Measurements from ENCODE around the gene ANKRD60. TPM values are rescaled to one million over a fixed set of nuclear protein-coding genes. Genes with fewer than 3 reads are reported as not detected.

Gene ANKRD60, protein sequence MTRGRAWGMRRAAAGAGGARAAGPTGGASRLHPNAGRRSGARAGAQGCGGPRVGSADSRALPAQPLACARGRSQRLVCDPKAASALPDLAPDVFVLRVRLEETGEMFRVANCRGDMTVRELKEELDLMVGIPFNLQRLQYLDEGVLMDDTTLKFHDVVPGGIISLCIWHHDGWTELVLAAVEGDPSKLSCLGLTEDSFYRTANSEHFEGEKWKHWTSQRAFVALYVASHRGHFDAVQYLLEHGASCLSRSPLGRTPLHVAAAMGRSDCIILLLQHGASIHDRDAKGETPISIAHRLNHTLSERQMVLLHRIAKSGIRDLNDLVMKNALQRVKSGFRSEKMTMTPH
- not detected in 2 replicates for total RNA-seq

DNA sequence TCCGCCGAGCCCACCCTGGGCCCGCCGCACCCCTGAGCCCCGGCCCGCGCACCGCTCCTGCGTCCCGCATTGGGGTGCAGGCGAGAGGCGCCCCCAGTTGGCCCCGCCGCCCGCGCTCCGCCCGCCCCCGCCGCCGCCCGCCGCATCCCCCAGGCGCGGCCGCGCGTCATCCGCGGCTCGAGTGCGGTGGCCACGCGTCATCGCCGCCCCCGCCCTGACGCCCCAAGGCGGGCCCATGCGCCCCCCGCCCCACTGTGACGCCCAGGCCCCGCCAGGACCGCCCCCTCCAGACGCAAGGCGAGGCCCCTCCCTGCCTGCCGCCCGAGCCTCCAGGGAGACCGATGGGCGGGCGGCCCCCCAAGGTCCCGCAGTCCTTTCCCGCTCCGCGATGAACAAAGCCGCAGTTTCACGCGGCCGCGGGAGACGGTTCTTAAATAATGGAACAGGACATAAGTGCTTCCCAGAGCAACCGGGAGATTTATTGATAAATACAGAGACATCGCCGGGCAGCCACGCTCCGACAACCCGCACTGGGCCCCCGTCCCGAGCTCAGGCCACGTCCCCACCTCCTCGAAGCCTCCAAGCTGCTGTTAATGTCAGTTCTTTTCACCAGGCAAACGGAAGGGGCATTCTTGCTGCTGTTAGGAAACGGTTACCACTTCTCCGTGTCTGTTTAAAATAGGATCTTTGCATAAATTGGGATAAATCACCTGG is at the start of gene ANKRD60:
Gene ANKRD60, minus strand, starts transcription at position 170 of the 714 bp plus-strand sequence. Its CDS starts 0 bp downstream, at position 170.
- peak within 1 kb of the TSS; percentile 62 for H3K4me3 Mint-ChIP-seq (ENCODE audit: low read depth)
- intact Hi-C loops (cut with micrococcal nuclease), result no loop called here
- H3K4me1 Mint-ChIP-seq (ENCODE audit: low read depth), result peaks cover 33% of the 10 kb centered on the region
- DNase-seq (ENCODE audit: low spot score), result no peak
- H3K27me3 Mint-ChIP-seq (ENCODE audit: low read depth), result peaks cover 38% of the 10 kb centered on the region
- H3K9me3 Mint-ChIP-seq, result peaks cover 8% of the 10 kb centered on the region
- H3K27ac Mint-ChIP-seq, result peak within 1 kb of the TSS; percentile 67
- peaks cover 46% of the 10 kb centered on the region for H3K36me3 Mint-ChIP-seq (ENCODE audit: low read depth)

DNA sequence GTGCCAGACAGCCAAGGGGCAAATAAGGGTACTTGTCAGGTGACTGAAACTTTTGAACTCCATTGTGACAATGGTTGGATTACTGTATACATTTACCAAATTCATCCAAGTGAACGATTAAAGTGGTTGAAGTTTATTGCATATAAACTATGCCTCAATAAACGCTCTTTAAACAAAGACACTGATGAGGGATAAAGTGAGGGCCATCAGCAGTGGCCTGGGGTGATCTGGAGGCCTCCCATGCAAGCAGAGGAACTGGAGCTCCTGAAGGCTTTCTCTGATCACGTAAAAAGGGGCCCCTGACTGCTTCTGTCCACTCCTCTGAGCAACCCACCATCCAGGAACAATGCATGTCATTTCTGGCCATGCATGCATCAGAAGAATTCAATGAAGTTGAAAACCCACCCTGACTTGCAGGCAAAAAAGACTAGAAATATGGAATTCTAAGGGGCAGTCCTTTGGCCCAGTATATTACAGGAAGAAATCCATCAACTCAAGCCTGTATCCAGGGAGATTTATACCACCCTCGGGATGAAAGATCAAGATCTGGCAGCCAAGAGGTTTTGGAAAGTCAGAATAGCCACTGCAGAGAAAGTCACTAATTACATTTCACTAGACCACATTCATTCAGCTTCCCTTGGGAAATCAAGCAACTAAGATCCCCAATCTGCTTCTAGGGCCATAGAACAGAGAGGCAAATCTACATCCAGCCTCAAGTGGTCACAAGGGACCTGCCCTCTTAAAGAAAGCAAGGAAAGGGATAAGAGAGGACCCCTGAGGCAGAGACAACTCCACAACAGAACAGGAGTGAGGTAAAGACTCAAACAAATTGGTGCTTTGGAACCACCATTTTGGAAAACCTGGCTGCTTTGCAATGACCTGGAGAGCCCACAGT is 49.4 kb upstream of the ANKRD60 start:
- no peaks in the 10 kb centered on the region for H3K27me3 Mint-ChIP-seq (ENCODE audit: low read depth)

DNA sequence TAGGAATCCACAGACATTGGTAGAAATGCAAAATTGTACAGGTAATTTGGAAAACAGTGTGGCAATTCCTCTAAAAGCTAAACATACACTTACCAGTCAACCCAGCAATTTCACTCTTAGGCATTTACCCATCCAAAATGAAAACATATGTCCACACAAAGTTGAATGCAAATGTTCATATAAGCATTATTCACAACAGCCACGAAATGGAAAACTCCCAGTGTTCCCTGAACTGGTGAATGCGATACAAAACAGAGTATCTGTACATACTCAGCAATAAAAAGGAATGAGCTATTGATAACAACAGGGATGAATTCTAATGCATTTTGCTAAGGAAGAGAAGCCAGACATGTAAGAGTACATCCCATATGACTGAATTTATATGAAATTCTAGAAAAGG is 48.7 kb upstream of the ANKRD60 start:
- H3K27ac Mint-ChIP-seq, result no peak overlapping the region
- H3K9me3 Mint-ChIP-seq, result peaks cover 20% of the 10 kb centered on the region
- no peaks in the 10 kb centered on the region for H3K27me3 Mint-ChIP-seq (ENCODE audit: low read depth)
- no peak overlapping the region for H3K4me3 Mint-ChIP-seq (ENCODE audit: low read depth)
- peaks cover 50% of the 10 kb centered on the region for H3K36me3 Mint-ChIP-seq (ENCODE audit: low read depth)
- peaks cover 7% of the 10 kb centered on the region for H3K4me1 Mint-ChIP-seq (ENCODE audit: low read depth)
- intact Hi-C loops (cut with micrococcal nuclease), result no loop called here
- DNase-seq (ENCODE audit: low spot score), result no peak

More for the DNA sequence above, 49.4 kb upstream of the ANKRD60 start:
- no peak for DNase-seq (ENCODE audit: low spot score)
- Mint-ChIP-seq H3K9me3 (peaks cover 20% of the 10 kb centered on the region), H3K36me3 (ENCODE audit: low read depth) (peaks cover 48% of the 10 kb centered on the region), H3K4me3 (ENCODE audit: low read depth) (no peak overlapping the region), H3K27ac (no peak overlapping the region), H3K4me1 (ENCODE audit: low read depth) (peaks cover 12% of the 10 kb centered on the region)
- intact Hi-C loops (cut with micrococcal nuclease), result no loop called here

DNA sequence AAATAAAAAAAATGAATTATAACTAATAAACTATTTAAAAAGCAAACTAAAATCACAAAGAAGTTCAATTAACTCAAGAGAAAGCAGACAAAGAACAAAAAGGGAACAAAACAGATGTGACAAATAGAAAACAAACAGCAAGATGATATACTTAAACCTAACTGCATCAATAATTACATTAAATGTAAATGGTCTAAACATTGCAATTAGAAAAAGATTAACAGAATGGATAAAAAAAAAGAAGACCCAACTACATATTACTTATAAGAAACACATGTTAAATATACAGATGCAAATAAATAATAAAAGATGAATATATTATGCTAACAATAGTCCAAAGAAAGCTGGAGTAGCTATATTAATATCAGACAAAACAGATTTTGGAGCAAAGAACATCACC is 45.9 kb upstream of the ANKRD60 start:
- Mint-ChIP-seq H3K36me3 (ENCODE audit: low read depth) (peaks cover 57% of the 10 kb centered on the region), H3K27me3 (ENCODE audit: low read depth) (no peaks in the 10 kb centered on the region), H3K4me1 (ENCODE audit: low read depth) (peaks cover 28% of the 10 kb centered on the region), H3K27ac (no peak overlapping the region), H3K4me3 (ENCODE audit: low read depth) (no peak overlapping the region), H3K9me3 (peaks cover 20% of the 10 kb centered on the region)
- DNase-seq (ENCODE audit: low spot score), result no peak
- intact Hi-C loops (cut with micrococcal nuclease), result no loop called here

DNA sequence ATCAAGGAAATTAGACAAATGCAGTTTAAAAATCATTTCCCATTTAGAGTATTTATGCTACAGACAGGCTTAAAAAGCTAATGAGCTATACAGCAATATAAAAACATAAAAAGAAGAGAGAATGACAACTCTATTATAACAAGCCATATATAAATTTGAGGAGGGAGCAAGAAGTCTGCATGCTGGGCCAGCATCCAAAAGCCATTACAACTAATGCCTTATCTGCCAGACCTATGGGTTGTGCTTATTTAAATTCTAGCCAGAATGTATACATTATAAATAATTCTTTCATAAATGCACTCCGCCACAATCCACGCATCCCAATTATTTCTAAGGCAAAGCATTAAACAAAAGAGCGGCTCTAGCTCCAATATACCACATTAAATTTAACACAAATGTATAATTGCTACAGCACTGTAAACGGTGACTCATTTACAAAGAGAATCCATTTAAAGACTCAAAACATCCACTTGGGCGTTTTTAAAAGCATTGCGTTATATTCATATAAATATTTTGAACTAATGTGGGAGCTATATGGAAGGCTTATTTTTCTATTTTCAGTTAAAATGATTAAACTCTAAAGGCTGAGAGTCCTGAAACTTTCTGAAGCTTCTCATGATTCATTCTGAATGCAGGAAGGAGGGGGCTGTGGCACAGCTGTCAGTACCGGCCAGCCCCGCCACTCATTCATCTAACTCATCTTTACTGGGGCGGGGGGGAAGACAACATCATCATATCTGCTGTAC is 43.3 kb upstream of the ANKRD60 start:
- Mint-ChIP-seq H3K27ac (peak overlapping the region; percentile 64), H3K27me3 (ENCODE audit: low read depth) (no peaks in the 10 kb centered on the region)
- intact Hi-C loops (cut with micrococcal nuclease), result loop anchor here (1.0 kb wide), 2 partner anchors 34 to 35 kb away; no protein-coding TSS in a partner anchor

DNA sequence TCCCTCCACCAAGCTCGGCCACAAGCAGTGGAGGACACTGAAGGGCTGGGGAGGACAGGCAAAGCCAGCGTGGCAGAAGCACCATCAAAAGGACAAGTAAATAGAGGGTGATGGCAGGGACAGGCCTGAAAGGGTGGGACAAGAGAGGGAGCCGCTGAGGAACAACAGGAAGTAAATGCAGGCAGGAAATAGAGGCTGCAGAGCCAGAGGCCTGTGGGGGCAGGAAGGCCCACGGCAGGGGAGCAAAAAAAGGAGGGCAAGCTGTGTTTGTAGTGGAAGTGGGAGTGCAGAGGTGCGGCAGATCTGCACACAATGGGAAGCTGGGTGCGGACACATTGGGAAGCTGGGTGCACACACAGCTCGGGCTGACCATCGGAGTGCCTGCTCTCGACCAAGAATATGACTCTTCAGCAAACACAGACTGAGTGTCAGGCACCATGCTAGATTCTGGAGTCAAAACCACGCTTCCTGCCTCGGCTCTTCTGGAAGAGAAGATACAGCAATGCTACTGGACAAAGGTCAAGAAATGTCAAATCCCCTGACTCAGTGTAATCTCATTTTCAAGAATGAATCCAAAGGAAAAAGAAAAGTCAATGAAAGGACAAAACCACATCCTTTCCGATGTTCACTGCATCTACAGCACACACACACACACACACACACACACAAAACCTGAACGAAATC is 40.6 kb upstream of the ANKRD60 start:
- Mint-ChIP-seq H3K4me3 (ENCODE audit: low read depth) (peak overlapping the region; percentile 9), H3K4me1 (ENCODE audit: low read depth) (peaks cover 55% of the 10 kb centered on the region)

More for the DNA sequence above, 43.3 kb upstream of the ANKRD60 start:
- Mint-ChIP-seq H3K9me3 (peaks cover 20% of the 10 kb centered on the region), H3K36me3 (ENCODE audit: low read depth) (peaks cover 73% of the 10 kb centered on the region), H3K4me3 (ENCODE audit: low read depth) (no peak overlapping the region), H3K4me1 (ENCODE audit: low read depth) (peaks cover 52% of the 10 kb centered on the region)
- DNase-seq (ENCODE audit: low spot score), result no peak

DNA sequence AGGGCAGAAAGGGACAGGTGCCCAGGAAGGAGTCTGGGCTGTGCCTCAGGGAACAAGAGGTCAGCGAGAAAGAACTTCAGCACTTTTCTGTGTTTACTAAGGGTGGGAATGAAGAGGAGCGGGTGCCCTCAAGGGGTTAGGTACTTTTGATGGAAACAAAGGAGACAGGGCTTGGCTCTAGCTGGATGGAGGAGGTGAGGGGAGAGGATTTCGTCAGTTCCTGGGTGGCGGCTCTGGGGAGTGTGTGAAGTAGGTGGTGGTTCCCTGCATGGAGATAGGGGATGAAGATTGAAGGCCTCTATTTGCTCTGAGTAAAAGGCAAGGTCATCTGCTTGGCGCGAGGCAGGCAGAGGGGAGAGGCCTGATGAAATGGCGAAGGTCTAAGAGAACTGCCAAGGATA is 40.0 kb upstream of the ANKRD60 start:
- intact Hi-C loops (cut with micrococcal nuclease), result loop anchor here (2.0 kb wide), 1 partner anchor 32 kb away; no protein-coding TSS in a partner anchor
- H3K4me1 Mint-ChIP-seq (ENCODE audit: low read depth), result peaks cover 52% of the 10 kb centered on the region
- H3K4me3 Mint-ChIP-seq (ENCODE audit: low read depth), result no peak overlapping the region
- no peaks in the 10 kb centered on the region for H3K27me3 Mint-ChIP-seq (ENCODE audit: low read depth)
- peak overlapping the region; percentile 92 for H3K27ac Mint-ChIP-seq
- peaks cover 2% of the 10 kb centered on the region for H3K9me3 Mint-ChIP-seq
- DNase-seq (ENCODE audit: low spot score), result no peak
- H3K36me3 Mint-ChIP-seq (ENCODE audit: low read depth), result peaks cover 52% of the 10 kb centered on the region

More for the DNA sequence above, 40.6 kb upstream of the ANKRD60 start:
- no peak for DNase-seq (ENCODE audit: low spot score)
- Mint-ChIP-seq H3K36me3 (ENCODE audit: low read depth) (peaks cover 58% of the 10 kb centered on the region), H3K27ac (peak overlapping the region; percentile 92), H3K9me3 (peaks cover 7% of the 10 kb centered on the region), H3K27me3 (ENCODE audit: low read depth) (no peaks in the 10 kb centered on the region)
- intact Hi-C loops (cut with micrococcal nuclease), result loop anchor here (1.0 to 2.0 kb wide), 2 partner anchors 32 to 36 kb away; no protein-coding TSS in a partner anchor

DNA sequence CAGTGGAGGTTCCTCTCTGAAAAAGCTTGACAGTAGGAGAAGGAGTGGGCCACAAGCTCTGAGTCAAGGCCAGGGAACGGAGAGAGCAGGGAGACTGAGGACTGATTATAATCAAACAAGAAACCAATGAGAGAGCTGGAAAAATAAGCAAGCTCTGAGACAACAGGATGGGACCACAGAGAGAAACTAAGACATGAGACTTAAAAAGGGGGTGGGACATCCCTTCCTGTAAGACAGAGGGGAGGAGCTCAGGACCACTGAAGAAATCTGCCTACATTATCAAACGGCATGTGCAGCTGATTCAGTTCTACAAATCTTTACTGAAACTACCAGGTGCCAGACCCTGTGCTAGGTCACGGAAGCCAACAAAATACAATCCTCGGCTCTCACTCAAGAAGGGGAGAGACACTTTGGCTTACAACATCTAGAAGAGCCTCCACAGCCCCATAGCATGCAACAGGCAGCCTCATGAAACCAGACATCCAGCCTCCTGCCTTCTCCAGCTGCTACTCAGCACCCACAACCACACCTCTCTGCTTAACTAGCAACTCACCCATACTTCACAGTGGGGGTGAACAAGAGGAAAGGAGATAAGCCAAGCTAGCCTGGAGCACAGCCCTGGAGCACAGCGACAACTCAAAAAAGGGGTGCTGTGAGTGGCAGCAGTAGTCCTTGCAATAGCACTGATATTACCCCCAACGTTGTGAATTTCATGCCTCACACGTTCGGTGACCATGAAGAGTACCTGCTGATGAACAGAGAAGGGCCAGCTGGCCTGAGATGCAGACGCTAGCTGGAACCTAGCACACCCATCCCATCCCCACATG is 39.1 kb upstream of the ANKRD60 start:
- no peaks in the 10 kb centered on the region for H3K27me3 Mint-ChIP-seq (ENCODE audit: low read depth)
- H3K36me3 Mint-ChIP-seq (ENCODE audit: low read depth), result peaks cover 48% of the 10 kb centered on the region
- H3K4me1 Mint-ChIP-seq (ENCODE audit: low read depth), result peaks cover 50% of the 10 kb centered on the region
- intact Hi-C loops (cut with micrococcal nuclease), result loop anchor here (2.0 kb wide), 1 partner anchor 31 kb away; no protein-coding TSS in a partner anchor
- no peak overlapping the region for H3K4me3 Mint-ChIP-seq (ENCODE audit: low read depth)
- H3K9me3 Mint-ChIP-seq, result no peaks in the 10 kb centered on the region
- peak overlapping the region; percentile 92 for H3K27ac Mint-ChIP-seq
- no peak for DNase-seq (ENCODE audit: low spot score)

DNA sequence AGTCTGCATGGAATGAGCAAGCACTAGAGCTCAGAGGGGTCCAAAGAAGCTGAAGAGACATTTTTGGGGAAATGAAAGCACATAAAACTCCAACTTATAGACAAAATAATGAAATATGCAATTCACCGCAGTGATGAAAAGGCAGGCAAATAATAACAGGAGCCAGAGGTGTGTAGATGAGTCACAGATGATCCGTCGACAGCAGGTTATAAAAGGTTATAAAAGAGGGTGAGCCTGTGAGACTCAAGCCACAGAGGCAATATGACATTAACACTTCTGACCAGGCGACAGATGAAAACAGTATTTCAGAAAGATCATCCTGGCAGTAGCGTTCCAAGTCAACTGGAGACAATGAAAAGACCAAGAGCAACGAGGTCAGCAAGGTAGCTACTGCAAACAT is 35.8 kb upstream of the ANKRD60 start:
- no peak overlapping the region for H3K27ac Mint-ChIP-seq
- peaks cover 36% of the 10 kb centered on the region for H3K36me3 Mint-ChIP-seq (ENCODE audit: low read depth)
- H3K4me1 Mint-ChIP-seq (ENCODE audit: low read depth), result peaks cover 27% of the 10 kb centered on the region
- no peaks in the 10 kb centered on the region for H3K27me3 Mint-ChIP-seq (ENCODE audit: low read depth)
- no peaks in the 10 kb centered on the region for H3K9me3 Mint-ChIP-seq
- intact Hi-C loops (cut with micrococcal nuclease), result no loop called here
- no peak for DNase-seq (ENCODE audit: low spot score)
- no peak overlapping the region for H3K4me3 Mint-ChIP-seq (ENCODE audit: low read depth)

DNA sequence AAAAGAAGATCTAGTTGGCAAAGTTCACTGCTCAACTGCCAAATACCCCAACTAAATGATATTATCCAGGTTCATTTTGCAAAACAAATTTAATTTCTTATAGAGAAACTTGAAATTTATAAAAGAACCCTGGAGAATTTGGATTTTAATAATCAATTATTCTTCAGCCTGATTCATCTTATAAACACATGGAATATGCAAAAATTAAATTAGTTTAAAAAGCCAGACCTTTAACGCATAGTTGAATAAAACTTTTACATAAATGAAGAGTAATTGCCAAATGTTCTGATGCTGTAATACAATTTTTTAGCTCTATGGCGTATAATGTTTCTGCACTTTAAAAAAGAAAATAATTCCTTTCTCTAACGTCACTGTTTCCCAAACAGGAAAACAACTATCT is 33.2 kb upstream of the ANKRD60 start:
- intact Hi-C loops (cut with micrococcal nuclease), result no loop called here
- no peak overlapping the region for H3K27ac Mint-ChIP-seq
- H3K27me3 Mint-ChIP-seq (ENCODE audit: low read depth), result no peaks in the 10 kb centered on the region
- H3K9me3 Mint-ChIP-seq, result no peaks in the 10 kb centered on the region
- no peak for DNase-seq (ENCODE audit: low spot score)
- H3K4me3 Mint-ChIP-seq (ENCODE audit: low read depth), result no peak overlapping the region
- H3K4me1 Mint-ChIP-seq (ENCODE audit: low read depth), result peaks cover 13% of the 10 kb centered on the region
- peaks cover 22% of the 10 kb centered on the region for H3K36me3 Mint-ChIP-seq (ENCODE audit: low read depth)

DNA sequence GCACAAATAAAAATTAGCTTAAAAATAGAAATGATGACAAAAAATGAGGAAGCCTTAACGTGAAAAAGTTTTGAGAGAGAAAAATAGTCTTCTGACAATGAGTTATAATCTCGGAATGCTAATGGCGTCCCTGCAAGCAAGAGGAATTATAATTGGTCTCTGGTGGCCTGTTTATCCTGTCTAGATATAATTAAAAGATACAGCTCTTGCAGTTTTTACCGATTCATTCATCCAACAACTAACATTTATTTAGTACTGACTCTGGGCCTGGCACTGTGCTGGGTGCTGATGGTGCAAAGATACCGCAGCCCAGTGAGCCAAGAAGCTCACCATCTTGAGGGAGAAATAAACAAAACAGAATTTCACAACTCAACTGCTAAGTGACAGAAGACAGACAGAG is 31.6 kb upstream of the ANKRD60 start:
- peaks cover 25% of the 10 kb centered on the region for H3K36me3 Mint-ChIP-seq (ENCODE audit: low read depth)
- H3K27me3 Mint-ChIP-seq (ENCODE audit: low read depth), result no peaks in the 10 kb centered on the region
- DNase-seq (ENCODE audit: low spot score), result no peak
- H3K9me3 Mint-ChIP-seq, result no peaks in the 10 kb centered on the region
- no peak overlapping the region for H3K4me3 Mint-ChIP-seq (ENCODE audit: low read depth)
- intact Hi-C loops (cut with micrococcal nuclease), result no loop called here
- peaks cover 14% of the 10 kb centered on the region for H3K4me1 Mint-ChIP-seq (ENCODE audit: low read depth)
- H3K27ac Mint-ChIP-seq, result no peak overlapping the region

All from activated T-helper 2 cell treated with anti-CD3 and anti-CD28 coated beads, Interferon-gamma antibody, Interleukin-2, Interleukin-4, amounts not matched to agents 10 μg/mL and 5 μg/mL and 100 μg/mL, durations not matched to agents 14 hours and 24 hours and 36 hours (primary cell).